Stimulated activated effector memory CD8-positive, alpha-beta T cell treated with anti-CD3 and anti-CD28 coated beads, Interleukin-12 subunit alpha, Interleukin-12 subunit beta, amount 100 ng/mL, for 72 hours (primary cell): ENCODE data around the gene ARL2.

Experiments
- ATAC-seq: fragments of 150-1000 bp; cut with Tn5 transposase; 2 replicates; pipeline ENCODE4 v1.10.0; 2021
- DNase-seq, 2 donors: peaks; one replicate each; pipeline ENCODE4 v3.0.0; 2021 to 2022; ENCODE audit warnings: low spot score in 2 of 2
- H3K27ac Mint-ChIP-seq: one replicate; pipeline ENCODE4 v1.8.0; 2022; ENCODE audit warnings: mild to moderate bottlenecking, mixed read lengths
- H3K36me3 Mint-ChIP-seq: one replicate; pipeline ENCODE4 v1.8.0; 2022; ENCODE audit warnings: mild to moderate bottlenecking, mixed read lengths
- H3K4me1 Mint-ChIP-seq: one replicate; pipeline ENCODE4 v1.8.0; 2022; ENCODE audit warnings: mixed read lengths
- H3K4me3 Mint-ChIP-seq: one replicate; pipeline ENCODE4 v1.8.0; 2022; ENCODE audit warnings: mild to moderate bottlenecking, mixed read lengths
- H3K9me3 Mint-ChIP-seq: one replicate; pipeline ENCODE4 v1.8.0; 2022; ENCODE audit warnings: mixed read lengths

The ARL2 gene

GRCh38 chr11:65069217-65069616 is 55.3 kb downstream of the ARL2 start:
- ATAC-seq (no peak), DNase-seq (no peak)
- Mint-ChIP-seq H3K4me1 (no peaks in the 10 kb centered on the region), H3K27ac (no peak overlapping the region), H3K4me3 (no peak overlapping the region), H3K36me3 (no peaks in the 10 kb centered on the region), H3K9me3 (no peaks in the 10 kb centered on the region)
